H54 (cell line): Measurements from ENCODE around the gene GPR179.

Experiments used
- DNase-seq: peaks from one replicate; pipeline ENCODE4 v3.0.0; 2011; ENCODE audit warnings: low spot score, mixed read lengths; ENCODE audit not compliant: insufficient read length
- FAIRE-seq: peaks from 3 replicates; lab custom pipeline; 2011; peaks lifted over from hg19 to GRCh38; lab: Jason Lieb, UNC
- POLR2A ChIP-seq: IDR thresholded peaks from 2 replicates; pipeline ENCODE4 v1.6.1; 2011; ENCODE audit warnings: low read depth, mild to moderate bottlenecking, low read length

Gene GPR179

DNA sequence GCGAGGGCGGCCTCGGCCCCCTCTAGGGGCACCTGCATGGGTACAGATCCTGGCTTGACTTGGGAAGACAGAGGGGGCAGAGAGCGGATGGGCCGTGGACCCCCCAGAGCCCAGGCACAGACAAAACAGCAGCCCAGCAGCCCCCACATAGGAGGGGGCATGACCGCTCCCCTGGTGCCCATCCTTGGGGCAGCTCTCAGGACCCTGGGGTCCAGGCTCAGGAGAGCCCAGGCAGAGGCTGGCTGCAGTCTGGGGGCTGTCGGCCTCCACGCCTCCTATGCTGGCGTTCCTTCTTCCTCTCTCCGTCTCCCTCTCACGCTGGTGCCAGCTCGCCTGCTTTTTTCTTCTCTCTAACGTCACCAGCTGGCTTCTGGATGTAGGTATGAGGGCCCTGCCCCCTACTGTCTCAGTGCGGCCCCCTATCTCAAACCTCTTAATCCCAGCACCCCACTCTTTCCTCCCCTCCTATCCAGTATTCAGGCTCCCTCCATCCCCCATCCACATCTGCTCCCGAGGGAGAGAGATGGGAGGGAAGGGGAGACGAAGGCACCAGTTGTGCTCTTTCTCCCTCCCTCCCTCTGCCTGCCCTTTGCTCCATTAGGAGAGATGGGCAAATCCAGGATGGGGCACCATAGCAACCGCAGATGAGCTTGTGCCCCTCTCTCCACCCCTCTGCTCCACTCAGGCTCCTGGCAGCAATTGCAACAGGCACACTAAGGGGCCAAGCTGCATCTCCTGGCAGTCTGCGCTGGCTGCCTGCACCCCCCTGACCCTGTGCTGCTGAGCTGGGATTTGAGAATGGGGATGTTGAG is at the start of gene GPR179:
Gene GPR179, minus strand, starts transcription at position 349 of the 812 bp plus-strand sequence. Its CDS starts 167 bp downstream, at position 182.
- DNase-seq: no peak
- TF ChIP-seq POLR2A: no peak
- no peak for FAIRE-seq

GRCh38 chr17:38379448-38379847 is 35.7 kb upstream of the GPR179 start:
- TF ChIP-seq POLR2A: no peak
- DNase-seq (no peak), FAIRE-seq (no peak)

DNA sequence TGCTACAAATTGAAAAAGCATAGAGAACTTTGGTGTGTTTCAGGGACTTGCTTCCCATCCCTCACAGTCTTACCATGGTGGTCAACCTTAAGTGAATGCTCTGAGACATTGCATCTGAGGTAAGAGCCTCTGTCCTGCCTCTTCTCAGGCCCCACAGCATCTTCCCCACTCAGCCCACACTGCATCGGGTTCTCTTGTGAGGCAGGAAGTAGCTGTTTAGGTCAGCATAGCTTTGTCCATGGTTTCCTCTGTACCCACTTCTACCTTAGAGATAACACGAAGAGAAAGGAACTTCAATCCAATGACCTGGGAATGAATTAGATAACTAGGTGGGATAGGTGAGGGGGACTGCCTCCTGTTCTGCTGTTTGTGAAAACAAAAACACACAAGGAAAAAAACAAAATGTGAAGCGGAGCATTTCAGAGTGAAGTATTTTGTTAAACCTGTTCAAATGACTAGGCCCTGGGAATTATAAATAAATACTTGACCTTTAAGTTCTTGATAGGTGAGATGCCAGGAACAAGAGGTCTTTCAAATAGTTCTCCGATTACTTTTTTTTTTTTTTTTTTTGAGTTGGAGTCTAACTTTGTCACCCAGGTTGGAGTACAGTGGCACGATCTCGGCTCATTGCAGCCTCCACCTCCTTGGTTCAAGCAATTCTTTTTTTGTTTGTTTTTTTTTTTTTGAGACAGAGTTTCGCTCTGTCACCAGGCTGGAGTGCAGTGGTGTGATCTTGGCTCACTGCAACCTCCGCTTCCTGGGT is 25.5 kb upstream of the GPR179 start:
- TF ChIP-seq POLR2A: no peak
- FAIRE-seq (no peak), DNase-seq (no peak)

- no peak for FAIRE-seq
- TF ChIP-seq POLR2A: no peak
- DNase-seq: no peak
Measured at GRCh38 chr17:38364741-38365140, 21.0 kb upstream of the GPR179 start.

DNA sequence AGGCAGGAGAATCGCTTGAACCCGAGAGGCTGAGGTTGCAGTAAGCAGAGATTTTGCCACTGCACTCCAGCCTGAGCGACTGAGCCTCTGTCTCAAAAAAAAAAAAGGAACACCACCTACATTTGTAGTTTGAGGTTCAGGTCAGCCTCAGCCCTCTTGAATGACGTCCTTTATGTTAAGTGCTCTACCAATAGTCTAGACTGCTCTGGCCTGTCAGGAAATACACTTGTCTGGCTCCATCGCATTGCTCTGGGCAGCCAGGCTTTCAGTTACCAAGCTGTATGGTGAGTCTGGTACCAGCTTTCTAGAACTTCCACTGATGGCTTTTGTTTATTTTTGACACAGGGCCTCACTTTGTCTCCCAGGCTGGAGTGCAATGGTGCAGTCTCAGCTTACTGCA is 19.3 kb upstream of the GPR179 start:
- no peak for TF ChIP-seq POLR2A
- DNase-seq (no peak), FAIRE-seq (no peak)

DNA sequence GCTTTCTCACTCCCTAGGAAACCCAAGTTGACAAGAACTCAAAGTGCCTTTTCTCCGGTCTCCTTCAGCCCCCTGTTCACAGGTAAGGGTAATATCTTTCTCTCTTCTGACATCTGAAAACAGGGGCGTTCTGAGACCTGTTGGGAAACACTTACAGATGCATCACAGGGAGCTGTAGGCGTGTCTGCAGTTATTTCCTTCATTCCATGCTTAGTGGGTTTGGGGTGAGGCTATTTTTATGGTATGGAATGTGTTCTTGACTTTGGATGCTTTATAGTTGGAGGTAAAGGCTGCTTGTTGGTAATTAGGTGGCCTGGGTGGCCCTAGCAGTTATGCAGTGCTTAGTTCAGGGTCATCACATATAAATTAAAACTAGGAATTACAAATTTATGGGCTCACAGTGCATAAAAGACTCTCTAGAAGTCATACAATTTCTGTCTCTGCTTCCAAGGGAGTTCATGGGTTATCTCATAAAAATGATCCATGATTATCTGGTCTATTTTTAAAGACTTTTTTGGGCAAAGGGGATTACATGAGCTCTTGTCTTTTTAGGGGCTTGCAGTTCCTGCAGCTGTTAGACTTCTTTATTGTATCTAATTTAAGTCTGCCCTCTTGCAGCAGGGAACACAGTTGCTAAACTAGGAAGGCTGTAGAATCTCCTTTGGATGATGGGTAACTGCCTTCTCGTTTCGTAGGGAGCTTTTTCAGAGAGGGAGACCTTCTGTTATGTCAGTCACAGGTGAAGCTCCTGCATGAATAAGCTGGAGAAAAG is 18.1 kb upstream of the GPR179 start:
- DNase-seq (no peak), FAIRE-seq (no peak)
- TF ChIP-seq POLR2A: no peak

DNA sequence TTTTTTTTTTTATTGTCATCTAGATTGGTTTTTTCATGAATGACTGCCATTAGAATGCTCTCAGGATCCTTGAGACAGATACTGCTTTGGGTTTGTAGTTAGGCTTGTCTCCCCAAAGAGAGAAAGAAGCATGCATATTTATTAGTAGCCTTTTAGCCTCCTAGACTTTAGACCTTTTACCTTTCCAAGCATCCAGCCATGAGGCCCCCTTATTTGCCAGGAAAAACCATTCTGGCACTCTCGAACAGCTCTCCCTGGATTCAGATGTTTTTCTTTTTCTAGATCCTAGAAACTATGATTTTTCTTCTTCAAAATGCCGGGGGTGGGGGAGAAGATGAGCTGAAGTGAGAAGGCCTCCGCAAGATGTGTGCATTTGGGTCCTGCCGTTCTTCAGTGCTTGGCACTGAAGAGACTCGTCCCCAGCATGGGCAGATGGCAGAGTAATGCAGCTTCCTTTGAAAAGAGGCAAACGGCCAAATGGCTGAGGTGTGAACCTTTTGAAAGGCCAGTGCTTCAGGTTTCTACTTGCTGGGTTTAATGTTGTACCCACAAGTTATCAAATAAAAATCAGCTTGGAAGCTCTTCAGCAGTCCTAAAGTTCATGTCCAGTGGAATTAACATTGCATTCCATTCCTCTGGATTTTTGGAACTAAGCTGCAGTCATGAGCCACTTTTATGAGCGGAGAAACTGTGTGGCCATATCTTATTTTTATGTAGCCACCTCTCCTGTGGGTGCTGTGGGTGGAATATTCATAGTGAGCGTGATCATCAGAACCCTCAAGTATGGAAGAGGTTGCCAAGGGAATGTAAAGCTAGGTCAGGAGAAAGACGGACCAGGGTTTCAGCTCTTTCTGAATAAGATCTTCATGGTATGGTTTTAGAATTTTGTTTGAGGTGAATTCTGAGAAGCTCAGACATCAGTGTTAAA is 15.1 kb upstream of the GPR179 start:
- FAIRE-seq: no peak
- no peak for TF ChIP-seq POLR2A
- no peak for DNase-seq

DNA sequence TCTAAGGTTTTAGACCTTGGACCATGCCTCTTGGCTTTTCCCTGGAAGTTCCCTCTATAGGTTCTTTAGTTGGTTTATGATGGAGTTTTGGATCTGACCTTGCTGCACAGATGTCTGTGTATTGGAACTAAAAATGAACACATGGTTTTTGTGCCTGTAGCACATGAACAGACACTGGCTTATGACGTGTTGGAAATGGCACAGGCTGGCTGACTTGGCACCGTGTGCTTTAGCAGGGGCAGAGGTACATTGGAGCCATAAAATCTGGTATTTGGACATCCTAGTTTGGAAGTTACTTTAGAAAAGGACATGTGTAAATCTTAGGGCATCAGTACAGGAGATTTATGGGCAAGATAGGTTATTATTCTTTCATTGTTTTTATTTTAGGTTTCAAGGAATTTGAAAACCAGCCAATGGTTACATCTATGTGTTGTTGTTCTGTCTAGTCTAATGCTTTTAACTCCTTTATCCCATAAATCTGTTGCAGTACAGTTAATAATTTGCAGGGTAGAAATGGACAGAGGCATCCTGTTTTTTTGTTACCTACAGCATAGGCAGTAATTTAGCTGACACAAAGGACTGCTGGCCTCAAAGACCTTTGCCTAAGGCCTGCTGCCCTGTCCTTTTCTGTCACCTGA is 13.8 kb upstream of the GPR179 start:
- FAIRE-seq (no peak), DNase-seq (no peak)
- no peak for TF ChIP-seq POLR2A

DNA sequence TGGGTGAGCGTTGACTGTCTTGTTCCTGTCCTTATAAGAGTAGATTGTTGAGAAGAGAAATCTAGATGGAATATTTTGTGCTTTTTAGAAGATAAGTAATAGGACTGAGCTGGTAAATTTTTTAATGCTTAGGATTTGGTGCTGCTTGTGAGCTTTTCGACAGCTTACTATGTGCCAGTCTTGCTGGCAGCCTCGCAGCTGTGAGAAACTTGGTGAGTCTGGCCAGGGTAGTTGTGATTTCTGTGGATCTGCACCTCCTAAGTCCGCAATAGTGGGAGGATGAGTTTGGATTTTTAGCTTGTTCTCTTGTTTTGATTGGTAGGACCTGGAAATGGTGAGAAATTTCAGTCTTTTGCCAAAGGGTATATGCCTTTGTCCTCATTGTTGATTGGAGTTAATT is 11.5 kb upstream of the GPR179 start:
- TF ChIP-seq POLR2A: no peak
- no peak for DNase-seq
- no peak for FAIRE-seq

DNA sequence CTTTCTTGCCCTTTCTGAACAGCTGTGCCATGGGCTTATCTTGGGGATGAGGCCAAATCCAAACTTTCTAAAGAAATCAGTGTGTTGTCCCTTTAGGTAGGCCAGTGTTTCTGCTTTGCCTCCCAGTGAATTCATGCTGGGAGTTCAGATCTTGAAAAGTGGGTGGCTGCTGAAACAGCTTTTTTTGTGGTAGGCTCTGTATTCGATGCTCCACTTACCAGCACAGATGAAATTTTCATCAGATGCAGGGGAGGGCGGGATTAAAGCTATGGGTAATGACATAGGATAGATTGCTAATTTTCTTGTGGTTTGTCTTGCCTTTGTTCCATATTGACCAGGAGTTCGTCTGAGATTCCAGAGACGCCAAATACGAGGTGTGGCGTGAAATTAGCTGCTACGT is 10.7 kb upstream of the GPR179 start:
- FAIRE-seq (no peak), DNase-seq (no peak)
- TF ChIP-seq POLR2A: no peak

DNA sequence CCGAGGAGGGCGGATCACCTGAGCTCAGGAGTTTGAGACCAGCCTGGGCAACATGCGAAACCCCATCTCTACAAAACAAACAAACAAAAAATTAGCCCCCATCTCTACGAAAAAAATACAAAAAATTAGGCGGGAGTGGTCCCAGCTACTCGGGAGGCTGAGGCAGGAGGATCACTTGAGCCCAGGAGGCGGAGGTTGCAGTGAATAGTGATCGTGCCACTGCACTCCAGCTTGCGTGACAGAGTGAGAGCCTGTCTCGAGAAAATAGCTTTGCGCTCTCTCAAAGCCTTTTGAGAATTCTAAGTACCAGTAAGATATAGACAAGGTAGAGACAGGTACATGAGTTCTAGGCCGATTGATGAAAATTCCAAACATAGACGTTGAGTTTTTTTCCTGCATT is 9.9 kb upstream of the GPR179 start:
- no peak for DNase-seq
- no peak for TF ChIP-seq POLR2A
- no peak for FAIRE-seq

DNA sequence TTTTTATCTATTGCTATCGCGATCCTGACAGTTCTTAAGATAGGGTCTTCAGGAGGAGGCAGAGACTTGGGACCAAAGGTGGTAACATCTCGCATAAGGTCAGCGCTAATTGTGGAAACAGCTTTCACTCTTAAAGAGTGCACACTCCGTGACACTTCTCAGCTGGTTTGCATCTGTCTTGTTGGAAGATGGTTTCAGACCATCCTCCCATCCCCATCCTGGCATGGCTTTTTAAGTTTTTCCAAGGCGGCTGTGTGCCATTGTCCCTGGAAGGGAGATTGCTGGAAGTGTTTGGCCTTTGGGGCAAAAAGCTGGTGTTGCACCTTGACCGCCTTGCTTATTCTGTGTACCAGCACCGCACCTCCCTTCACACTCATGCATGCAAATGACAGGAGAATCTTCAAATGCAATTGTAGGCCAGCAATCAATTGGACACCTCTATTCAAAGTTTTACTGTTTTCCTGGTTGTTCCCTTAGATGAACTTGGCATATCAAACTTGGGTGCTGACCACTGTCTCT is 9.4 kb upstream of the GPR179 start:
- no peak for FAIRE-seq
- DNase-seq: no peak
- no peak for TF ChIP-seq POLR2A
